ACHN (cell line): ENCODE measurements around the gene CFH.
"Not testable (repeated sequence)": the region's sequence is repeated elsewhere in the genome, so short reads cannot be mapped to it uniquely, and the experiment has no call there.

ENCODE experiments used
- DNase-seq: peaks from one replicate; pipeline ENCODE4 v3.0.0-alpha.2; 2015
- in situ Hi-C: cut with HindIII; loops from 2 replicates; pipeline ENCODE4 v1.10.0; 2017; ENCODE audit warnings: low sequenced_read_pairs, low pct_ligation_motif_present, low pct_unique_long_range_greater_than_20kb

Gene CFH

DNA sequence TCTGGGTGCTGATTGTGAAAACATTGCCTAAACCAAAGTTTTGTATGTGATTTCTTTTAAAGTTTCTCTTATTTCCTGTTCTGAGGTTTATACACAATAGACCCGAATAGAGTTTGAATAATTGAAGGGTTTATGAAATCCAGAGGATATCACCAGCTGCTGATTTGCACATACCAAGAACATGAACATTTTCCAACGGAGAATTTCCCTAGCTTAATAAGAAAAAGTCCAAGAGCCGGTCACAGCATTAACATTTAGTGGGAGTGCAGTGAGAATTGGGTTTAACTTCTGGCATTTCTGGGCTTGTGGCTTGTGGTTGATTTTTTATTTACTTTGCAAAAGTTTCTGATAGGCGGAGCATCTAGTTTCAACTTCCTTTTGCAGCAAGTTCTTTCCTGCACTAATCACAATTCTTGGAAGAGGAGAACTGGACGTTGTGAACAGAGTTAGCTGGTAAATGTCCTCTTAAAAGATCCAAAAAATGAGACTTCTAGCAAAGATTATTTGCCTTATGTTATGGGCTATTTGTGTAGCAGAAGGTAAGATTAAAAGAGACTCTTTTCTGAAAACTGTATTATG is at the start of gene CFH:
CFH (plus strand) TSS at position 407 of the 579 bp plus-strand sequence; CDS start at position 482, 75 bp downstream.
- no peak for DNase-seq
- in situ Hi-C loops = no loop called here

GRCh38 chr1:196603651-196604050 is 48.2 kb upstream of the CFH start:
- DNase-seq = no peak
- in situ Hi-C loops = no loop called here

DNA sequence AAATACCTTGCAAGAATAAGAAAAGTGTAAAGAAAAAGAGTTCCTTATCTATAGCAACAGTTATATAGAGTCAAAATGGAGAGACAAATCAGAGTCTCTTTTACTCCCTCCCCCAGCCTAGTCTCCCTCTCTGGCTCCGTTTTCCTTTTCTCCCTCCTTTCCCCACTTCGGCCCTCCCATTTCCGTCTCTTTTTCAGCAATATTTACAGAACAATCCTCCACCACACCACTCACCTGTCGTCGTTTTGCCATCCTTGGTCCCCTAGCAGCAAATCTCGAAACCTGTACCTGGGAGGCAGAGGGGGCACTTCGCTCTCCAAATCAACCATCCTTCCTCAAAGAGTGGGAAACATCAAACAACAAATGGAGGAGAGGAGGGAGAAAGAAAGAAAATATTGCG is 43.9 kb upstream of the CFH start:
- DNase-seq = peak; percentile 43
- in situ Hi-C loops = no loop called here

GRCh38 chr1:196608390-196609369 is 43.2 kb upstream of the CFH start, which contains the start of gene KCNT2:
Gene KCNT2, minus strand, starts transcription at chr1:196608440. Its CDS starts 131 bp downstream, at chr1:196608309.
- in situ Hi-C loops = no loop called here
- DNase-seq = peak; percentile 81

DNA sequence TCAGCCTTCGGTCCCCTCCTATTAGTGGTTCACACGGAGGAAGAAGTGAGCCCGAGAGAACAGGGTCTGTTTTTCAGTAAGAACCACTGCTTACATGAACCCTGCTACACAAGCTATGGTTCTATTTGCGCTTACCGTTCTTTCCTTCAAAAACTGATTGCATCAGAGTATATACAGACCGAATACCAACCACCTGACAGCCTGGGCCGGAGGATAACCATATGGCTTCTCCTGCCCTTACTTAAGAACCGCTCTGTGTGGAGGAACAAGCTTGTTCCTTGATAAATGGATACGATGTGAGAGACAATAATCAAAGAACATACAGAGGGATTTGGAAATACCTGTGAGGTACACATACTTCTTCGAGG is 42.5 kb upstream of the CFH start:
- in situ Hi-C loops = no loop called here
- no peak for DNase-seq

- no peak for DNase-seq
- in situ Hi-C loops = no loop called here
Observed at GRCh38 chr1:196611873-196612272, 40.0 kb upstream of the CFH start.

DNA sequence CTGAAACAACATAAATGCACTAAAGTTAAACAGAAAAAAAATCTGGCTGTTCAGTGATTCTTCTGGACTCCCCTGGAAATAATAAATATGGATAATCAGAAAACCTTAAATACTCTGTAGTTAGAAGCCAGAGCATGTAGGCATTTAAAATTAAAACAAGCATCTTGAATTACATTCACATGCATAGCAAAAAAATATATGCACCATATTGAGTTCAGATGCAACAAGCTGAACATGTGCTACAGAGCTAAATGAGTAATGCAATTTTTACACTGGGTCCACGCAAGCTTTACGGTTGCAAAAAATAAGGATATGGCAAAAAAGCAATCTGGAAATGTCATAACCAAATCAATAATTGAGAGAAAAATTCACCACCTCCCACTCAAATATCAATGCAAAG is 32.1 kb upstream of the CFH start:
- DNase-seq = no peak
- in situ Hi-C loops = no loop called here

DNA sequence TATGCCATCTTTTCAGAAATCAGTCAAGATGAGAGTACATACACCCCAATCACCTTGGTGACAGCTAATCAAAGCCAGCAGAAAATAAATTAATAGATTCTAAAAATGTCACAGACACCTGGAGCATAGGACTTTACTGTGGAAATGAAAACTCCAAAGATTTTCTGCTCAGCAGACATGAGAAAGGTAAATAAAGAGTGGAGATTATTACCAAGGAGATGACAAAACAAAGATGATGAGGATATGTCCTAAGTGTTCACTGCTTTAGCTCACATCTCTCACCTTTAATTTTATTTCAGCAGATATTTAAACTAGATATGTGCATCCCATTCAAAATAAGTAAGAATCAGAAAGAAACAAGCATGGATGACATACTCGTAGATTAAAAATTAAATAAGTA is 28.8 kb upstream of the CFH start:
- no peak for DNase-seq
- in situ Hi-C loops = no loop called here

- no peak for DNase-seq
- in situ Hi-C loops = loop anchor here (25.0 kb wide), 1 partner anchor 292 kb away; no protein-coding TSS in a partner anchor
Observed at GRCh38 chr1:196628838-196629237, 23.0 kb upstream of the CFH start.

- in situ Hi-C loops = loop anchor here (25.0 kb wide), 1 partner anchor 300 kb away; no protein-coding TSS in a partner anchor
- no peak for DNase-seq
Observed at GRCh38 chr1:196637606-196638005, 14.2 kb upstream of the CFH start.

- in situ Hi-C loops = loop anchor here (25.0 kb wide), 1 partner anchor 301 kb away; no protein-coding TSS in a partner anchor
- no peak for DNase-seq
Observed at GRCh38 chr1:196638466-196638865, 13.4 kb upstream of the CFH start.

DNA sequence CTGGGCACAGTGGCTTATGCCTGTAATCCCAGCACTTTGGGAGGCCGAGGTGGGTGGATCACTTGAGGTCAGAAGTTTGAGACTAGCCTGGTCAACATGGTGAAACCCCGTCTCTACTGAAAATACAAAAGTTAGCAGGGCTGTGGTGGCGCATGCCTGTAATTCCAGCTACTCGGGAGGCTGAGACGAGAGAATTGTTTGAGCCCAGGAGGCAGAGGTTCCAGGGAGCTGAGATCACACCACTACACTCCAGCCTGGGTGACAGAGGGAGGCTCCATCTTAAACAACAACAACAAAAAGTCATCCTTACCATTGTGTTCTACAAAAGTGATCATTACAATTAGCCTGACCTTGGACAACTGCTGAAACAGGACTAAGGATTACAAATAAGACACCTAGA is 12.6 kb upstream of the CFH start:
- in situ Hi-C loops = loop anchor here (25.0 kb wide), 1 partner anchor 302 kb away; no protein-coding TSS in a partner anchor

DNA sequence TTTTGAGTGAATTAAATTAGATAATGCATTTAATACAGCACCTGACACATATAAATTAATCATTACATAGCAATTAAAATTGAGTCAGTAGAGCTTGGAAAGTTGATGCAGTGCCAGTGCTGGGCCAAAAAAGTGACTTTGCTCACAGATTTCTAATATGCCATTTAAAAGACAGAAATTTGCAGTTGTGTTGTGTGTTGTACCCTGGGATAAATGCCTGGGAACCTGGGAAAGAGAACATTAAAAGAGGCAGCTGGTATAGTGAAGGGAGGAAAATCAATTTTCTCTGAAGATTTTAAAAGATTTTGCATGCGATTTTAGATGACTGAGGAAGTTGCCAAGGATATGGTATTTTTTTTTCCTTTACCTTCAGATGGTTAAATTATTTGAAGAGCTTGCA is 10.9 kb upstream of the CFH start:
- in situ Hi-C loops = loop anchor here (25.0 kb wide), 1 partner anchor 304 kb away; no protein-coding TSS in a partner anchor
- DNase-seq = no peak

More for the DNA sequence above, 12.6 kb upstream of the CFH start:
- DNase-seq = not testable (repeated sequence)

DNA sequence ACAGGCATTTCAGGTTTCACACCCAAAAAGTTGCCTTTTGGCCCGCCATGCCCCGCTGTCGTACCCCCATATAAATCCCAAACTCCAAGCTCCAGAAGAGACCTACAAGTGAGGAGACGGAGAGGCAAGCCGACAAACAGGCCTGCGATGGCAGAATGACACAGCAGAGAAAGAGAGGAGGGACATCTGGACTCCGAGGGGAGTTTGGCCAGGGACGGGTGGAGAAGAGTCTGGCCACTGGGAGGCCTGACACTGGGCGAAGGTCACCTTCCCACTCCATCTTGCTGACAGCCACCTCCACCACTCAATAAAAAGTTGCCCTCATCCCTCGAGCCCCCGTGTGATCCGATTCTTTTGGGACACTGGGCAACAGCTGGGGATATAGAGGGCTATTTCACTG is 1.9 kb upstream of the CFH start:
- in situ Hi-C loops = loop anchor here (25.0 kb wide), 1 partner anchor 313 kb away; no protein-coding TSS in a partner anchor
- no peak for DNase-seq

- in situ Hi-C loops = no loop called here
- DNase-seq = no peak
Observed at GRCh38 chr1:196650403-196650802, 1.4 kb upstream of the CFH start.

DNA sequence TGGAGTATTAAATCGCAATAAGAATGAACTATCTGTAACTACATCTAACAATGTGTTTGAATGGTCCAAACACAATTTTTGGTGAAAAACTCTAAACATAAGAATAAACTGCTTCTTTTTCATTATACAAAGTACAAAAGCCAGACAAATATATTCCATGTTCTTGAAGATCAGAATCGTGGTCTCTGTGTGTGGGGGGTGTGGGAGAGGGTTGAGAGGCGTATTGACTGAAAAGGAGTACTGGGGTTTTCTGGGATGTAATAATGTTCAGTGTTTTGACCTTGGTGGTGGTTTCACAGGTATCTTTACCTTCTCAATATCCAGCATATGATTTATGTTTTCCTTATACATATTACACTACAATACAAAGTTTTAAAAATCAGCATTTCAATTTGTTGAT is 764 bp upstream of the CFH start:
- in situ Hi-C loops = no loop called here

GRCh38 chr1:196654271-196654670 is 2.4 kb downstream of the CFH start:
- in situ Hi-C loops = no loop called here
- DNase-seq = no peak

More for the DNA sequence above, 764 bp upstream of the CFH start:
- no peak for DNase-seq

DNA sequence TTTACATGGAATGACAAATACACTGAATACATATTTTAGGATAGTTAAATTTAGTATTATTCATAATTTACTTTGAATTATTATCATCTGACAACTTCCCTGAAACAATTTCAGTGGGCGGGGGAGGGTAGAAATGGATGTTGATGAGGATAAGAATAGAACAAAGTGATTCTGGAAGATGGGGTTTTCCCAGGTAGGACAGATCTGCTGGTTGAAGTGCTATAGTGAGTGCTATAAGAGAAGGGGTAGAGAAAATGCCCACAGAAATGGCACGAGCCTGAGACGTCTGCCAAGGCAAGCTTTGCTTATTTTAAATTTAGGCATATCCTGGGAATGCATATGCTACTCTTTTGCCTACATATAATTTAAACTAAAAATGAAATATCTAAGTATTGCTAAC is 3.2 kb downstream of the CFH start:
- no peak for DNase-seq
- in situ Hi-C loops = no loop called here

GRCh38 chr1:196655494-196655893 is 3.7 kb downstream of the CFH start:
- in situ Hi-C loops = no loop called here
- no peak for DNase-seq
